Fibroblast of skin of left biceps (primary cell): ENCODE measurements around the gene DLEC1.
"Not testable (repeated sequence)": the region's sequence is repeated elsewhere in the genome, so short reads cannot be mapped to it uniquely, and the experiment has no call there.

ENCODE experiments used
- DNase-seq, 2 experiments: peaks; one replicate each; pipeline ENCODE4 v3.0.0-alpha.2; 2013; ENCODE audit warnings: low read depth in 2 of 2

The DLEC1 gene

GRCh38 chr3:38017445-38018295 lies 21.3 kb upstream of the DLEC1 start:
- no peak for DNase-seq

DNA sequence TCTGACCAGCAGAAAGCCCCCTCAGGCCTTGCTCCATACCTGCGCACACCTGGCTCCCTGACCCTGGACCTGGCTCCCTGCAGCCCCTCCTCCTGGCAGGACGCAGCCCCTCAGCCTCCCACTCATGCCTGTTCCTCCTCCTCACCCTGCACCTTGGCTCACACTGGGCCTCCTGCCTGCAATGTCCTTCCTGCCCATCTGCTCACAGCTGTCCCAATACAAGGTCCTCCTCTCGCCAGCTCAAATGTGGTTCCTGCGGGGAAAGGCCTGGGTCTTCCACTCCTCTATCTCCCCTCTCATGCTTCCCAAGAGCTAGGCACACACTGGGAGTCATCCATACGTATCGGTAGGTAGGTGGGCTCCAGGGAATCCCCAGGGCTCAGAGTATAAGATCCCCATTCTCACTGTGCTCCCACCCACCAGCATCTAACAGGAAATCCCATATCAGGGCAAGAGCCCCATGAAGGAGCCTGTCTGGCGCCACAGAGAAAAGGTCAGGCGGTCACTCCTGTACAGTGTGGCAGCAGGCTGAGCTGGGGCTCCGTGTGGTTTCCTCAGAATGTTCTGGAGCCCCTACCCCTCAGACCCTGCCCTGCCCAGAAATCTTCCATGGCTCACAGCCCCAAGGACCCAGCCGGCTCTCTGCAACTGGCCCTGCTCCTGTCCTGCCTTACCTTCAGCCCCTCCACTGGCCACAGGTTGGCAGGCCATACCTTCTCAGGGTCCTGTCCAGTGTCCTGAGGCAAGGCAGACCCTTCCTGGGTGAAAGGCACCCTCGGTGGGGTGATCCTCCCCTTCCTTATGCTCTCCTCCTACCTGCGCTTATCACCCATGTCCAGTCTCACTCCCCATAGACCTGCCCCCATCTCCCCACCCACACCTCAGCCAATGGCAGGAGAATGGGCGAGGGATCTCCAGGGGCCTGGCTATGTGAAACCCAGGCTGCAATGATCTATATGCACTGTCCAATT lies 20.4 kb upstream of the DLEC1 start:
- DNase-seq: no peak

- no peak for DNase-seq
These were observed 19.2 kb upstream of the DLEC1 start for GRCh38 chr3:38019658-38020341.

DNA sequence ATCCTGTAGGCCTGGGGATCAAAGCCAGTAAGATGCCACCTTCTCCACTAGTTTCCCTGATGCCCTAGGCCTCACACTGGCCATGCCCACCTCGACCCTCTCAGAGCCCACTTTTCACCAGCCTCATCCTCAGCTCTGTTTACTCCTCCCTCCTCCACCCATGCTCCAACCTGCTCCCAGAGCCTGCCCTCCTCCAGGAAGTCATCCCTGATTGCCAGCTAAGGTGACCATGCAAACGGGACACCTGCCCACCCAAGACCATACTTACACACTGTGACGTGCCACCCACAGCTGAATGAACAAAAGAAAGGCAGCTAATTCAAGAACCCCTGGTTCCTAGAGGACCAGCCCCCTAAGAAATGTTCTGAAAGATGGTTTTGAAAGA lies 18.7 kb upstream of the DLEC1 start:
- no peak for DNase-seq

DNA sequence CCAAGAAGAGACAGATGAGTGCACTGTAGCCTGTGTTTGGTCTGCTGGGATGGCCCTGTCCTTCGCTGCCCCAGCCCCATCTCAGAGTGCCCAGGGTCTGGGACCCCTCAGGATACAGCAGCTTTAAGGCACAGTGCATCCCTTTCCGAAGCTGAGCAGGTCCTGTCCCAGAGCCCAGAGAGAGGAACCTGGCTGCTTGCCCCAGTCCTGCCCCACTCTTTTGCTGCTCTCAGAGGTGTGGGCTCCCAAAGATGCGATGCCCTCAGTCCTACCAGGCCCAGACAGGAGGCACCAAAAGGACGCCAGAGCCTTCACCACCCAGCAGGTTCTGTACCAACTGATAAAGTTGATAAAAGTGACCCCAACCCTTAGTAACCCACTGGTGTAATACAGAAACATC lies 17.8 kb upstream of the DLEC1 start:
- no peak for DNase-seq

DNA sequence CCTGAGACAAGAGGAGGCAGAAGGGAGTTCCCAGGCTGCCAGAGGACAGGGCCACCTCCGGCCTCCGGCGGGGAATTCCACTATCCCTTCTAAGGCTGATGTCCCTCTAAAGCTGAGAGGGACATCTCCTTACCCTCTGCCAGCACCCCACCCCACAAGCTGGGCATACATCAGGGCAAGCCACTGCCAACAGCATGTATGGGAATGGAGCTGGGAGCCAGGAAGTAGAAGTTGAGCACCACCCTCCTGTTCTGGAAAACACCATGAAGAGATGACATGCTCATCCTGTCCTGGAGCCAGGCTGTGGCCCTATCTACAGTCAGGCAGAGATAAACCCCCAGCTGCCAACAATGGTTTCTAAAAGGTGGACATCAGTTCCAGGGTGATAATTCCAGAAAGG lies 16.7 kb upstream of the DLEC1 start:
- DNase-seq: no peak

GRCh38 chr3:38022896-38023709 lies 15.9 kb upstream of the DLEC1 start:
- no peak for DNase-seq

DNA sequence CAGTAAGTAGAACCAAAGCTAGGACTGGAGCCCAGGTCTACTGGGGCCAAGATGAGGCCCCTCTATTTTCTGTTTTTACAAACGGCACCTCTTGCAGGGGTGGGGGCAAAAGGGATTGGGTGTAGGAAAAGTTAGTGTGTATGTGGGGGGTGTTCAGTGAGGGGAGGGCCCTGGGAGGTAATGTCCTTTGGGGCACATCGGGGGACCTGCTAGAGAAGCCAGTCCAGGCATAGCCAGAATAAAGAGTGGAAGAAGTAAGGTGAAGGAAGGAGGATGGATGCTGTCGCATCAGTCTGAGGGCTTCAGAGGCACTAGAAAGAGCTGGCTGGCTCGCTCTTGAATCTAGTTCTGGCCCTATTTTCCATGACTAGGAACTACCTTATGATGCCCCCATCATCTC lies 12.2 kb upstream of the DLEC1 start:
- DNase-seq: no peak

- DNase-seq: no peak
These were observed 11.2 kb upstream of the DLEC1 start for GRCh38 chr3:38027466-38028465.

DNA sequence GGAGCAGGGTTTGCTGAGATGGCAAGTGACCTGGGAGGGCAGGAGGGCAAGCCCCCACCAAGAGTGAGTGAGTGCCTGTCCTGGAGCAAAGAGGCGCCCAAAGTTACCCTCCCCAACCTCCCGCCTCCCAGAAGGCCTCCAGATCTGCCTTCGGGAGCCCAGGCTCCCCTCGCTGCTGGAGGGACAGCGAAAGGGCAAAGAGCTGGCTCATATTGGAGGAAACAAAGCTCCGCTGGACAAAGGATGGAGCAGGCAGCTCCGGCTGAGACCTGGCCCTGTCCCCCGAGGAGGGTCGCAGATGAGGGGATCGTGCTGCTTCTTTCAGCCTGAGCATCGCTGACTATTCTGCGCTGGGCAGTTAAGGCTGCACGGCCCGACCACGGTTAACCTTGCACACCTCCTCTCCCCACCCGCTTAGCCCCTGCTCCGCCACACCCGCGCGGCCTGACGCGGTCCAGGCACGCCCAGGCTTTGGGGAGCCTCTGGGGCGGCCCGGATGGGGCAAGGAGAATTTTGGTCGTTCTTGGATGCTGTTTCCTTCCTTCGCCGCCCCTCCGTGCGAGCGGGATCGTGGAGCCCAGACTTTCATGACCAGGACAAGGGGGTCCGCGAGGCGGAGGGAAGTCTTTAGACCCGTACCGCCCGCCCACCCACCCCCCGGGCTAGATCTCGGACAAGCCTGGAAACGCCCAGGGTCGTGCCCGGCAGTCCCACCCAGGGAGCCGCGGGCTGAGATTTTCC lies 10.2 kb upstream of the DLEC1 start:
- no peak for DNase-seq

GRCh38 chr3:38029400-38030125 lies 9.4 kb upstream of the DLEC1 start, which contains the start of gene PLCD1:
Gene PLCD1 (minus strand): TSS chr3:38029642. CDS start chr3:38029539, 103 bp downstream.
- DNase-seq: no peak

- DNase-seq: no peak
These were observed 8.6 kb upstream of the DLEC1 start for GRCh38 chr3:38030126-38031021.

DNA sequence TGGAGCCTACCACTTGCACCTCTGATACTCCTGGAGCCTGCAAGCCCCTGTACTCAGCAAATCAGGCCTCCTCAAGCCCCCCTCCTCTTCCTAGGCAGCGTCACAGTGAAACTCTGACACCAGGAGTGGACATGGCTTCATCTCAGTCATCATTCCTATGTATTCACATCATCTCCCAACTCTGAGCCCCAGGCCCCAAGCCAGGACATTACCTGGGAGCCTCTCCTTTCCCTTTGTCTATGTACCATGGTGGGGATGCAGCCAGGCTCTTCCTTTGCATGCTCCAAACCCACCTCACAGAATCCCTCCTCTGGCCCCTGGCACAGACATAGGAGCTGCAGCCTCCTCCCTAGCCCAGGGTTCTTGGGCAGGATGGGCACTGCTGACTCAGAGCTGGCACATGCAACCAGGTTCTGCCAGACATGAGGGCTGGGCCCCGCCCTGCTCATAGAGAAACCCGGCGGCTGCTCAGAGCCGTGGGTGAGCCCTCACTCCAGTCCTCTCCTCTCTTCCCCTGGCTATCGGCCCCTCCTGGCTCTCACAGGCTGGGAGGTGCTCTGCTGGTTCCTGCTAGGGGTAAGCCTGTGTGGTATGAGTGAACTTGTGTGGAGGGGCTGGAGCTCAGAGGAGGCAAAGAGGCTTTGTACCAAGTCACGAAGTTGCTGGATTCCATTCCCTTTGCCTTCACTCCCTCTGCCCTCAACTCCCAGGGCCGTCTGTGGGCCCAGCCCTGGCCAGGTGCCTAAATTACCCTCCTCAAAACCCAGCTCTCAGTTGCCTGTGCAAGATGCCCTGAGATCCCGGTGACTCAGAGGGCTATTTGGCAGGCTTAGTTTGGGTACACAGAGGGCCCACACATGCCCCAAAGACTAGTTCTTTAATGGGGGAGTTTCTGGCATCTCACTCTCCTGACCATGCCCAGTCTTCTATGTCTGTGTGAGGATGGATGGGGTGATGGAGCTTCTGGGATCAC lies 7.7 kb upstream of the DLEC1 start:
- no peak for DNase-seq

DNA sequence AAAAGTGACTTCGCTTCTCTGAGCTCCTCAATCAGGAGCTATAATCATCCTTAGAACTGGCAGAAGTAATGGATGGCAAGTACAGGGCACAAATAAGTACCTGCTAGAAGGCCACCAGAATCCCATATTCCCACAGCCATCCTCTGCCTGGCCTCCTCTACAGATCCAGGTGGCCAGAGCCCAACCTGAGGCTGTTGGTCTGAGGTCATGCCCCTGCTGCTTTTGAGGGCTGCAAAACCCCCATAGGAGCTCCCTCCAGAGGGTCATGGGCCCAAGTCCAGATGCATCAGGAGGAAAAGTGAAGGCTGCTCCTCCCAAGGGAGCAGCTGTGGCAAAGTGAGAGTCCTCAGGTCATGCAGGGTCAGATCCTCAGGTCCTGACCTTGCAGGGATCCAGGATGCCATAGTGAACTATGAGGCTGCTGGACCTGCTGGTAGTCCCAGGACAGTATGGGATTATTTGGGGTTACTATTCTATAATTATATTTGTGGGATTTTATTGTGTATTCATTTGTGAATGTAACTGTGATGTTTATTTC lies 6.6 kb upstream of the DLEC1 start:
- DNase-seq: no peak

DNA sequence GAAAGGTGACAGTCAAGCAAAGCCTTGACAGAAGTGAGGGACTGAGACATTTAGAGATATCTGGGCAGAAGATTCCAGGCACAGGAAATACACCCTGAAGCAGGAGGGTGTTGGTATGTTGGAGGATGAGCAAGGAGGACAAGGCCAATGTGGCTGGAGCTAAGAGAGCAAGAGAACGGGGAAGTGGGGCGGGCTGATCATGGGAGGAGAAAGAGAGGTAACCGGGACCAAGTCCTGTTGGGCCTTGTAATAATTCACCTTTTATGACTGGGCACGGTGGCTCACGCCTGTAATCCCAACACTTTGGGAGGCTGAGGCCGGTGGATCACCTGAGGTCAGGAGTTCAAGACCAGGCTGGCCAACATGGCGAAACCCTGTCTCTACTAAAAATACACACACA lies 5.4 kb upstream of the DLEC1 start:
- not testable (repeated sequence) for DNase-seq

DNA sequence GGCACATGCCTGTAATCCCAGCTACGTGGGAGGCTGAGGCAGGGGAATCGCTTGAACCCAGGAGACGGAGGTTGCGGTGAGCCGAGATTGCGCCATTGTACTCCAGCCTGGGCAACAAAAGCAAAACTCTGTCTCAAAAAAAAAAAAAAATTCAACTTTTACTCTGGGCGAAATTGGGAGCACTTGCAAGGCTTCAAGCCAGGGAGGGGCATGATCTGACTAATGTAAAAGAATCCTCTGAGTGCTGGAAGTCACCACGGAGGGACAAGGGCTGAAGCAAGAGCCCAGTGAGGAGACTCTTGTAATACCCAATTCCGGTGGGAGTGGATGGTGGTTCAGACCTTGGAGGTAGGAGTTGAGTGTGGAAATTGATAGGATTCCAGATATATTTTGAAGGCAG lies 4.7 kb upstream of the DLEC1 start:
- DNase-seq: not testable (repeated sequence)
